Naive thymus-derived CD4-positive, alpha-beta T cell (primary cell): ENCODE data around the gene RAPSN. TPM values are rescaled to one million over a fixed set of nuclear protein-coding genes. Genes with fewer than 3 reads are reported as not detected.

Experiments used
- ATAC-seq: fragments of 150-1000 bp; cut with Tn5 transposase; 2 replicates; pipeline ENCODE4 v1.10.0; 2021; ENCODE audit warnings: mild to moderate bottlenecking, moderate library complexity
- CTCF ChIA-PET: fragments of 350-600 bp; sonication (Branson Sonifier 250); formaldehyde crosslinking; loops from one replicate; lab custom pipeline; 2021; ENCODE audit warnings: antibody characterized with exemption; lab: Charles Lee
- POLR2A ChIA-PET: fragments of 350-600 bp; sonication (Branson Sonifier 250); formaldehyde crosslinking; loops from one replicate; lab custom pipeline; 2021; ENCODE audit warnings: antibody characterized with exemption, inconsistent platforms; lab: Charles Lee
- DNase-seq, 9 donors: peaks; one replicate each; pipeline versions ENCODE4 v3.0.0 to v3.0.0-alpha.2; 2020 to 2022; ENCODE audit warnings: mixed read lengths in 1 of 9
- H3K27ac ChIP-seq: one replicate; pipeline ENCODE4 v1.7.0; 2013; ENCODE audit warnings: mild to moderate bottlenecking, low read depth, low read length, moderate library complexity
- H3K27me3 ChIP-seq, 2 donors: one replicate each; pipeline ENCODE4 v1.7.0; 2013; ENCODE audit warnings: low read length in 2 of 2, mild to moderate bottlenecking in 2 of 2, moderate library complexity in 2 of 2; ENCODE audit not compliant: control insufficient read depth in 2 of 2, insufficient read depth in 2 of 2
- H3K36me3 ChIP-seq, 3 experiments: 1 replicate in 2 of 3; 2 replicates in 1 of 3; pipeline ENCODE4 v1.7.0; 2013; ENCODE audit warnings: low read length in 3 of 3, mild to moderate bottlenecking in 3 of 3, moderate library complexity in 1 of 3; ENCODE audit not compliant: insufficient read depth in 3 of 3, control insufficient read depth in 2 of 3
- H3K4me1 ChIP-seq, 2 donors: one replicate each; pipeline ENCODE4 v1.7.0; 2013; ENCODE audit warnings: low read length in 2 of 2, mild to moderate bottlenecking in 2 of 2, moderate library complexity in 1 of 2; ENCODE audit not compliant: control insufficient read depth in 2 of 2, insufficient read depth in 2 of 2
- H3K4me3 ChIP-seq: 2 replicates; pipeline ENCODE4 v1.7.0; 2013; ENCODE audit warnings: mild to moderate bottlenecking, low read length
- H3K9me3 ChIP-seq, 3 experiments: 1 replicate in 2 of 3; 2 replicates in 1 of 3; pipeline ENCODE4 v1.7.0; 2013; ENCODE audit warnings: low read length in 3 of 3; ENCODE audit not compliant: control insufficient read depth in 2 of 3
- H3K27ac Mint-ChIP-seq, 9 donors: one replicate each; pipeline ENCODE4 v1.8.0; 2020 to 2022; ENCODE audit warnings: mixed read lengths in 9 of 9, mild to moderate bottlenecking in 8 of 9, moderate library complexity in 5 of 9, inconsistent platforms in 2 of 9
- H3K27me3 Mint-ChIP-seq, 5 donors: one replicate each; pipeline ENCODE4 v1.8.0; 2021 to 2022; ENCODE audit warnings: mixed read lengths in 5 of 5, mild to moderate bottlenecking in 1 of 5
- H3K36me3 Mint-ChIP-seq, 5 donors: one replicate each; pipeline ENCODE4 v1.8.0; 2020 to 2022; ENCODE audit warnings: mixed read lengths in 5 of 5, mild to moderate bottlenecking in 3 of 5, inconsistent platforms in 1 of 5
- H3K4me1 Mint-ChIP-seq, 7 donors: one replicate each; pipeline ENCODE4 v1.8.0; 2020 to 2022; ENCODE audit warnings: mixed read lengths in 7 of 7, mild to moderate bottlenecking in 3 of 7, inconsistent platforms in 1 of 7
- H3K4me3 Mint-ChIP-seq, 10 donors: one replicate each; pipeline ENCODE4 v1.8.0; 2020 to 2022; ENCODE audit warnings: mild to moderate bottlenecking in 10 of 10, mixed read lengths in 10 of 10, moderate library complexity in 6 of 10, inconsistent platforms in 2 of 10
- H3K9me3 Mint-ChIP-seq, 11 donors: one replicate each; pipeline ENCODE4 v1.8.0; 2020 to 2022; ENCODE audit warnings: mixed read lengths in 11 of 11, mild to moderate bottlenecking in 4 of 11, inconsistent platforms in 1 of 11, moderate library complexity in 1 of 11
- intact Hi-C, 2 donors: fragments of 100-400 bp; cut with micrococcal nuclease; formaldehyde crosslinking; loops; one replicate each; pipeline ENCODE4 v1.15.1; 2023
- polyA plus RNA-seq, 2 donors: library from polyadenylated mRNA; unstranded; fragments of 300-500 nt; fragmentation: Illumina TruSeq; gene quantifications; one replicate each; pipeline ENCODE4 v1.2.3, GENCODE V29; 2021
- total RNA-seq, 6 experiments: library from RNA in 5 of 6; stranded (reverse) in 5 of 6; gene quantifications; 1 replicate in 5 of 6; 2 replicates in 1 of 6; pipeline ENCODE4 v1.2.3 and lab custom pipeline; 2021 to 2026

Gene RAPSN
- total and polyA plus RNA-seq, 7 experiments from 2014 or later = 0.99 to 1.7 (median 1.4) TPM; not detected in 2

DNA sequence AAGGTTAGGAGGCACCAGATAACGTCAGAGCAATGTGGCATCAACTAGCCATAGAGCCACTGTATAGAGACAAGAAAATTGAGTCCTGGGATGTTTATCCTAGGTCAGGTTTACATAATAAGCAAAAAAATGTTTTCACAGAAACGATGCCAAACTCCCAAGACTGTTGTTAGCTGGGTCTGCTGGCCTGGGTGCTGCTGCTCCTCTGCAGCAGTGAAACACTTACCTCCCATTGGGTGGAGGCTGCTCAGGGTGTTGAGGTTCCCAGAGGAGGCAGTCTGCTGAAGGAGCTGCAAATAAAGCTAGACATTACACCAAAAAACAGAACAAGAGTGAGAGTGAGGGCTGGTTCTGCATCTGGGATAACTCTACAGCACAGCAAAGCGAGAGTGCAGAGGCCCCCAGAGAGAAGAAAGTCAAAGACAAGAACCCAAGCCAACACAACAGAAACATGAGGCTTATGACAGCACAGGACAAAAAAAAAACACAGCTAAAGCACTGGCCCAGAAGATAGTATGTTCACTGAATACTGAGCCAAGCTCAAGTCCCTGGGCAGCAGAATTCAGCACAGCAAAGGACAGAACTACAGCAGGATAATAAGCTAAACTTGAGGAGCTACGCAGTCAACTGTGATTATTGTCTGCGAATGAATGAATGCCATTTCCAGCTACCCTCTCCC, 29.9 kb upstream of the RAPSN start:
- H3K4me3 ChIP-seq = no peak overlapping the region
- POLR2A ChIA-PET = interaction anchor here (0.6 kb wide), 1 partner anchor 1165 kb away, joined by 4 read pairs; no protein-coding TSS in a partner anchor

DNA sequence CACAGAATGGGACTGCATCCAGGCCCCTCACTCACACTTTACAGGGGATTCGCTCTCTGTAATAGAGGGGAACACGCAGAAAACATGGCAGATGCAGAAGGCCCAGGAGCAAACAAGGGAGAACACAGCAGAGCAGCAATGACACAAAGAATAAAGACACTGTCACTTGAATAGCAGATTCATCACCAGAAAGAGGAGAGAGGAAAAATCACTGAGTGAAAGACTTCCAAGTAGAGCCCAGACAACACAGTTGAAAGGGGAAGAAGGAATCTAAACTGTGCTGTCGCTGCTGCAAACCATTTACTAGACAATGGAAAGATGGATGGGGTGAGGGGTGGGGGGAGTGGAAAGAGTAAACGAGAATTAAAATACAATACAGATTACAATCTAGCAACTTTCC, 28.8 kb upstream of the RAPSN start:
- H3K4me3 Mint-ChIP-seq = no peak overlapping the region
- ATAC-seq = no peak
- Histone ChIP-seq H3K4me3 (no peak overlapping the region), H3K27ac (no peak overlapping the region), H3K27me3 (no peaks in the 10 kb centered on the region), H3K36me3 (peaks cover 30 to 96% (median 63%) of the 10 kb centered on the region in 3 experiments), H3K9me3 (no peaks in the 10 kb centered on the region), H3K4me1 (no peaks in the 10 kb centered on the region)
- H3K9me3 Mint-ChIP-seq = no peaks in the 10 kb centered on the region
- intact Hi-C loops = no loop called here
- POLR2A ChIA-PET = no interaction called here
- peaks cover 0 to 11% (median 0%) of the 10 kb centered on the region in 7 donors for H3K4me1 Mint-ChIP-seq
- H3K27ac Mint-ChIP-seq = peak overlapping the region in 6 of 9 donors; percentile 51 to 71 (median 58)
- no peaks in the 10 kb centered on the region for H3K27me3 Mint-ChIP-seq
- peaks cover 19 to 48% (median 36%) of the 10 kb centered on the region in 5 donors for H3K36me3 Mint-ChIP-seq
- CTCF ChIA-PET = no interaction called here
- no peak for DNase-seq

More for the DNA sequence above, 29.9 kb upstream of the RAPSN start:
- Histone ChIP-seq H3K36me3 (peaks cover 35 to 96% (median 64%) of the 10 kb centered on the region in 3 experiments), H3K4me1 (no peaks in the 10 kb centered on the region), H3K27ac (no peak overlapping the region), H3K9me3 (no peaks in the 10 kb centered on the region), H3K27me3 (no peaks in the 10 kb centered on the region)
- H3K27me3 Mint-ChIP-seq = no peaks in the 10 kb centered on the region
- intact Hi-C loops = no loop called here
- H3K4me3 Mint-ChIP-seq = no peak overlapping the region
- H3K9me3 Mint-ChIP-seq = no peaks in the 10 kb centered on the region
- H3K4me1 Mint-ChIP-seq = peaks cover 0 to 11% (median 0%) of the 10 kb centered on the region in 7 donors
- peak overlapping the region in 4 of 9 donors; percentile 9 to 49 (median 26) for H3K27ac Mint-ChIP-seq
- CTCF ChIA-PET = interaction anchor here (0.6 kb wide), 1 partner anchor 249 kb away, joined by 3 read pairs; no protein-coding TSS in a partner anchor
- DNase-seq (no peak), ATAC-seq (no peak)
- H3K36me3 Mint-ChIP-seq = peaks cover 19 to 49% (median 32%) of the 10 kb centered on the region in 5 donors

- Histone ChIP-seq H3K36me3 (peaks cover 31 to 96% (median 62%) of the 10 kb centered on the region in 3 experiments), H3K27ac (peak overlapping the region; percentile 24), H3K4me3 (no peak overlapping the region), H3K4me1 (no peaks in the 10 kb centered on the region), H3K9me3 (no peaks in the 10 kb centered on the region), H3K27me3 (no peaks in the 10 kb centered on the region)
- no peaks in the 10 kb centered on the region for H3K27me3 Mint-ChIP-seq
- no peak for DNase-seq
- no peak overlapping the region for H3K4me3 Mint-ChIP-seq
- H3K36me3 Mint-ChIP-seq = peaks cover 19 to 47% (median 36%) of the 10 kb centered on the region in 5 donors
- POLR2A ChIA-PET = no interaction called here
- intact Hi-C loops = no loop called here
- no peak for ATAC-seq
- peak overlapping the region in 5 of 9 donors; percentile 34 to 64 (median 55) for H3K27ac Mint-ChIP-seq
- H3K4me1 Mint-ChIP-seq = peaks cover 0 to 11% (median 0%) of the 10 kb centered on the region in 7 donors
- no peaks in the 10 kb centered on the region for H3K9me3 Mint-ChIP-seq
- CTCF ChIA-PET = no interaction called here
Observed at GRCh38 chr11:47477323-47477722, 28.4 kb upstream of the RAPSN start.

GRCh38 chr11:47470671-47471070, 21.7 kb upstream of the RAPSN start:
- H3K4me3 ChIP-seq = no peak overlapping the region
- peaks cover 24 to 91% (median 30%) of the 10 kb centered on the region in 3 experiments for H3K36me3 ChIP-seq
- Mint-ChIP-seq H3K4me1 (peaks cover 5 to 12% (median 9%) of the 10 kb centered on the region in 7 donors), H3K27ac (peak overlapping the region in 6 of 9 donors; percentile 41 to 72 (median 50)), H3K36me3 (peaks cover 13 to 48% (median 24%) of the 10 kb centered on the region in 5 donors), H3K27me3 (no peaks in the 10 kb centered on the region), H3K9me3 (no peaks in the 10 kb centered on the region), H3K4me3 (no peak overlapping the region)
- ATAC-seq = no peak
- H3K27ac ChIP-seq = no peak overlapping the region
- ChIA-PET CTCF (no interaction called here), POLR2A (no interaction called here)
- H3K9me3 ChIP-seq = no peaks in the 10 kb centered on the region
- H3K27me3 ChIP-seq = no peaks in the 10 kb centered on the region
- intact Hi-C loops = no loop called here
- DNase-seq = no peak
- H3K4me1 ChIP-seq = no peaks in the 10 kb centered on the region

- H3K9me3 Mint-ChIP-seq = no peaks in the 10 kb centered on the region
- H3K4me3 Mint-ChIP-seq = no peak overlapping the region
- peaks cover 10 to 50% (median 23%) of the 10 kb centered on the region in 5 donors for H3K36me3 Mint-ChIP-seq
- ChIA-PET CTCF (no interaction called here), POLR2A (no interaction called here)
- Histone ChIP-seq H3K27me3 (no peaks in the 10 kb centered on the region), H3K36me3 (peaks cover 16 to 90% (median 20%) of the 10 kb centered on the region in 3 experiments), H3K4me3 (no peak overlapping the region), H3K27ac (no peak overlapping the region), H3K4me1 (no peaks in the 10 kb centered on the region), H3K9me3 (no peaks in the 10 kb centered on the region)
- intact Hi-C loops = no loop called here
- H3K4me1 Mint-ChIP-seq = peaks cover 0 to 12% (median 9%) of the 10 kb centered on the region in 7 donors
- no peak for ATAC-seq
- H3K27ac Mint-ChIP-seq = peak overlapping the region; percentile 26 to 73 (median 56)
- no peak for DNase-seq
- H3K27me3 Mint-ChIP-seq = no peaks in the 10 kb centered on the region
Observed at GRCh38 chr11:47469361-47470179, 20.6 kb upstream of the RAPSN start.

DNA sequence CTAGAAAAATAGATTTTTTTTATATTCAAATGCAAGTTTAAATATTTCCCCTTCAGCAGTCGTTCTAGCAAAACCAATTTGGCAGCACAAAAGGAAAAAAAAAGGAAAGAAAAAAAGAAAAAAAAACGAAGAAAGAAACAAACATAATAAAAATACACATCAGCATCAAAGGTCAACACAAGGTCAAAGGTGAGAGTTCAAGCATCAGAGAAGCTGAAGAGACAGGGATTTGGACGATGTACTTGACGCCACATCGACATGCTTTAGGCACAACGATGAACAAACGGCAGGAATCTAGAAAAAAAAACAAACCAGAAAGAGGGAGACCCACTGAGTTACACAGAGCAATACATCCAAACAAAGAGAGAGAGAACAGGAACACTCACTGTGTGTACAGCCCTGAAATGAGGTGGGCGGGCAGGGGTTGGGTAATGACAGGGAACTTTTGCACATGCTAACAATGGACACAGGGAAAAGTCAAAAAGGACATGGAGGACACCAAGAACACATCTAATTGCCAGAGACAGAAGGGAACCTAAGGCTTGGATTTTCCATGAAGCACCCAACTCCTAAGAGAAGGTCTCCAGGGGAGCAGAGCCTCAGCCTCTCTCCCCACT, 19.8 kb upstream of the RAPSN start:
- Mint-ChIP-seq H3K9me3 (no peaks in the 10 kb centered on the region), H3K4me1 (peaks cover 0 to 12% (median 9%) of the 10 kb centered on the region in 7 donors), H3K36me3 (peaks cover 5 to 45% (median 19%) of the 10 kb centered on the region in 5 donors), H3K27me3 (no peaks in the 10 kb centered on the region), H3K27ac (peak overlapping the region in 7 of 9 donors; percentile 35 to 94 (median 62)), H3K4me3 (no peak overlapping the region)
- H3K4me1 ChIP-seq = no peaks in the 10 kb centered on the region
- H3K4me3 ChIP-seq = no peak overlapping the region
- no peaks in the 10 kb centered on the region for H3K27me3 ChIP-seq
- CTCF ChIA-PET = no interaction called here
- H3K27ac ChIP-seq = no peak overlapping the region
- intact Hi-C loops = no loop called here
- ATAC-seq (no peak), DNase-seq (no peak)
- H3K36me3 ChIP-seq = peaks cover 16 to 86% (median 18%) of the 10 kb centered on the region in 3 experiments
- POLR2A ChIA-PET = no interaction called here
- no peaks in the 10 kb centered on the region for H3K9me3 ChIP-seq
